GF-D8 (cell line): ENCODE measurements around the gene ARHGEF17.

Source experiments
- DNase-seq: peaks from one replicate; lab custom pipeline; 2025; lab: John Stamatoyannopoulos, UW

The ARHGEF17 gene

DNA sequence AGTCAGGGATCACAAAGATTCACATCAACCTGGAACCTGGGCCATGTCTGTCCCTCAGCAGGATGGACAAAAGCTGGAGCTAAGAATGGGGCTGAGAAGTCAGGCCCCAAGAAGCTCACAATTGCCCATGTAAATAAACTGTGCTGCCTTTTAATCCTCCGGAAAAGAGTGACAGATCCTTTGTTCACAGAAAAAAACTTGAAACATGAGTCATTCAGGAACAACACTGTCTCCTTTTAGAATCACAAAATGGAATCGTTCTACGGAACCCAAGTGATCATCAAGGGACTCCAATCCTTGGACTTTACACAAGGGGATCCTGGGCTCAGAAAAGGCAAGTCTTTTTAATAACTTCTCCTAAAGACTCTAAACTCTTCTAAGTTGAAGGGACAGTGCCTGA, 104.2 kb downstream of the ARHGEF17 start:
- DNase-seq = no peak

DNA sequence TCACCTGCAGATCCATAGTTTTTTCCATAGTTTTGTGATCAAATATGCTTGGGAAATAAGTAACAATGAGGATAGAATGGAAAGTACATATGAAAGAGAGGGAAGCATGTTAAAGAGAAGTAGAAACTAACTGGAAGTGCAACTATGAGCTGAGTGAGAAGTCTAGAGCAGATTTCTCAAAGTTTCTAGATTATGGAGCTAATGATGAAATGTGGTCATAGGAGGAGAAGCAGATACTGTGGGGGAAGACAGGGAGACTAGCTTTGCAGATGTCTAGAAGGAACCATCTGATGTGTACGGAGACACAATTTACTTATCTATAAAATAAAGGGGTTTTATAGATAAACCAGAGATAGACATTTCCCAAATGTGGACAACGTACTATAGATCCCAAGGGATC, 105.2 kb downstream of the ARHGEF17 start:
- no peak for DNase-seq

DNA sequence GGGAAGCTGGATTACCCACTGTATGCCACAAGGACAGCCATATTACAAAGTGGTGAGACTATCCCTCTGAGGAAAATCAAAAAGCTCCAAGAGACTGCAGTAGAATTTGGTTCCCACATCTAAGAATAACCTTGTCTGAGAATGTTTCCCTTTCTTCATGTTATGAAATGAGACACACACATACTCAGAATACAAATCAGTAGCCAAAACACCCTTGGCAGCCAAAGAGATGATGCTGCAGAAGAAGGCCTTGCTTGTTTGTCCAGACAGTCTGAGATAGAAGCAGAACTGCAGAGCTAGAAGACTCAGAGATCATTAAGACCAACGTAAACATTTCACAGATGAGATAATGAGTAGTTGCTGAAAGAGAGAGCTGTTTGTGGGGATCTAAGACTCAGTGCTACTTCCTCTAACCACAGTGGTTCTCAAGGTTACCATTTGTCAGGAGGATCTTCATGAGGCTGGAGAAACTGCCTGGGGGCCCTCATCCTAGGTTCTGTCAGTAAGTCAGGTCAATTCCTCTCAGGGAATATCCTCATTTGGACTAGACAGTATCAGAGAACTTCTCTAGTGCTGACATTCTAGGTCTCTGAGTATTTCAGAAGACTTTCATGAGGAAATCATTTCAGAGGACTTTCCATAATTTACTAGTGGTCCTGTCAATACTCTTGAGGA, 107.0 kb downstream of the ARHGEF17 start:
- DNase-seq = no peak

DNA sequence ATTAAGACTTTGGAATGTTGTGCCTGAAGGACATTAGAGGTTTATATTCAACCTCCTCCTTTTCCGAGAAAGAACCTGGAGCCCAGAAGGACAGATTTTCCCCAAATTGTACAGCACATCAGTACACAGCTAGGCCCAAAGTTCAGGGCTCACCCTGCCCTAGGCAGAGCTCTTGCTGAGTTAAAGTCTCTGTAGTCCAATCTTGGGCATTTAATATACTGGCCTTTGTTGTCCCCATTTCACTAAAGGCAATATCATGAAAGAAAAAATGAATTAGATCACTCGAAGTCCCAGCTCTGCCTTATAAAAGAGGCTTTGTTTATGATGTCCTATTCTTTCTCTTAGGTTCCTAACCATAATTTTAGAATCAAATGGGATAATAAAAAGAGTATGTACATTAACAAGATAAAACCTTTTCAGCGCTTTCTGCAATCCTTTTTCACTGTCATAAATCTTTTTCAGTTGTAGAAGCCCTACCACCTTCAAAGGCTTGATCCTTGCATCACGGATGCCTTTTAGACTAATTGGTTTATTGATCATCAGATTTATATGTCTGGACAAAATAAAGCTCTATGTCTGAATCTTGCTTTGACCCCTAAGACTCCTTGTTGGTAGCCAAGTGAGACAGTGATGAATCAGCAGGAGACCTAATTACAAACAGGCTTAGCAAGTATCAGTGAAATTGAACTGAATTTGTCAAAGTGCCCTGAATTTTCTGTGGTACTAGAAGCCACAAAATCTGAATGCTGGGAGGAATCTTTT, 108.0 kb downstream of the ARHGEF17 start:
- no peak for DNase-seq

- DNase-seq = no peak
These were observed 108.7 kb downstream of the ARHGEF17 start for GRCh38 chr11:73416786-73417185.
